Measurements from ENCODE around the gene GALNTL6.

The GALNTL6 gene

DNA sequence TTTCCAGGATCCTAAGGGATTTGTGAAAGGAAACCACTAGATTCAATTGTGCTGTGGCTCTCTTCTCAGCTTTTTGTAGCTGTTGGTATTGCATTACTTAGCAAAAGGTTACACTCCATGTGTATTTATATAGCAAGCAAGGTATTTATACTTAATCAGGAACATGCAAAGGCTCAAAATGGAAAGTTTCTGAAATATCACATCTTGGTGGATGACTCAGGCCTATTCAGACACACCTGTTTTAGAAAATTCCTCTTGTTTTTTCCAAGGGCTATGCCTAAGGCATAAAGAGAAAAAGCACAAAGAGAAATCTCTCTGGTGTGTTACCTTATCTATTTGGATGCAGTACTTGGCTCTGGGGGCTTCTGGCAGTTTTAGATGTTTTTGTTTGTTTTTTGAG lies 1211.0 kb downstream of the GALNTL6 start:
- Histone ChIP-seq H3K4me3 (ENCODE audit: low read depth, low read length) (no peak overlapping the region), H3K27me3 (no peaks in the 10 kb centered on the region), H3K9me3 (no peaks in the 10 kb centered on the region), H3K4me1 (peaks cover under 1% of the 10 kb centered on the region; the same call in 1 of the 2 replicates), H3K36me3 (no peaks in the 10 kb centered on the region)
- DNase-seq = no peak
- TF ChIP-seq, protein P1, sequence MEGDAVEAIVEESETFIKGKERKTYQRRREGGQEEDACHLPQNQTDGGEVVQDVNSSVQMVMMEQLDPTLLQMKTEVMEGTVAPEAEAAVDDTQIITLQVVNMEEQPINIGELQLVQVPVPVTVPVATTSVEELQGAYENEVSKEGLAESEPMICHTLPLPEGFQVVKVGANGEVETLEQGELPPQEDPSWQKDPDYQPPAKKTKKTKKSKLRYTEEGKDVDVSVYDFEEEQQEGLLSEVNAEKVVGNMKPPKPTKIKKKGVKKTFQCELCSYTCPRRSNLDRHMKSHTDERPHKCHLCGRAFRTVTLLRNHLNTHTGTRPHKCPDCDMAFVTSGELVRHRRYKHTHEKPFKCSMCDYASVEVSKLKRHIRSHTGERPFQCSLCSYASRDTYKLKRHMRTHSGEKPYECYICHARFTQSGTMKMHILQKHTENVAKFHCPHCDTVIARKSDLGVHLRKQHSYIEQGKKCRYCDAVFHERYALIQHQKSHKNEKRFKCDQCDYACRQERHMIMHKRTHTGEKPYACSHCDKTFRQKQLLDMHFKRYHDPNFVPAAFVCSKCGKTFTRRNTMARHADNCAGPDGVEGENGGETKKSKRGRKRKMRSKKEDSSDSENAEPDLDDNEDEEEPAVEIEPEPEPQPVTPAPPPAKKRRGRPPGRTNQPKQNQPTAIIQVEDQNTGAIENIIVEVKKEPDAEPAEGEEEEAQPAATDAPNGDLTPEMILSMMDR (IDR thresholded peaks at IDR 0.05; ENCODE audit: low read depth, low read length) = no peak

DNA sequence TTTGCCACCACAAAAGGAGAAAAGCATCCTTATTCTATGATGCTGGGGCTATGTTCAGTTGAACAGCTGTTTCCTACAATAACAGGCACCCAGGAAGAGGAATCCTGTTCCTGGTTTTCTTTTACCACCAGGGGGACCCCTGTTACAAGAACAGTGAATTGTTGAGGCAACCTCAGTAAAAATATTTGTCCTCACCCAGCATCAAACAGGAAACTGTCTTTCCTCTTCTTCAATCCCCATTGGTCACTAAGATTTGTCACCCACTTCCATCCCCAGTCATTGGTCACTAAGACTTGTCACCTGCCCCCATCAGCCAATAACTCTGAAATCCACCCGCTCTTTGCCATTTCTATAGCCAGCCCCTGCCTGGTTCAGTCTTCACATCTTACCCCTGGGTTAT lies 1211.9 kb downstream of the GALNTL6 start:
- peaks cover 8% of the 10 kb centered on the region; the same call in 1 of the 2 replicates for H3K4me1 ChIP-seq

DNA sequence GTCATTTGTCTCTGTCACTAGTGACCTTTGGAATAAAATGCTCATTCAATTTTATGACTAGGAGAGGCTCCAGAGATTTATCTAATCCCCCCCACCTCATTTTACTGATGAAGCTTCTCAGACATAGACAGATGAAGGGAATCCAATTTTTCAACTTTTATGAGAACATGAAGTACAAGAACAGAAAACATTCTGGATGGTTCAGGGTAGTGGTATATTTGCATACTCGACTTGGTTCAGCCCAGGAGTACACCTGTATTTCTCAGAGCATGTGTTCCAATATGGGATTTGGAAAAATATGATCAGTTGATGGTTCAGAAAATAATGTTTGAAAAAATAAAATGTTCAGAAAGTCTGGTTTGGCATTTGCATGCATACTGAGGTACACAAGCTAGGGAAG lies 1224.0 kb downstream of the GALNTL6 start:
- H3K4me1 ChIP-seq = no peaks in the 10 kb centered on the region
- no peak overlapping the region for H3K4me3 ChIP-seq (ENCODE audit: low read depth, low read length)
- TF ChIP-seq, protein P1 (IDR thresholded peaks at IDR 0.05; ENCODE audit: low read depth, low read length) = no peak
- no peaks in the 10 kb centered on the region for H3K9me3 ChIP-seq
- no peaks in the 10 kb centered on the region for H3K27me3 ChIP-seq
- DNase-seq = no peak
- no peaks in the 10 kb centered on the region for H3K36me3 ChIP-seq

More for the DNA sequence above, 1211.9 kb downstream of the GALNTL6 start:
- Histone ChIP-seq H3K9me3 (no peaks in the 10 kb centered on the region; the same call in 1 of the 2 replicates), H3K36me3 (no peaks in the 10 kb centered on the region), H3K27me3 (no peaks in the 10 kb centered on the region), H3K4me3 (ENCODE audit: low read depth, low read length) (no peak overlapping the region)
- peak; percentile 60 for DNase-seq
- TF ChIP-seq, protein P1 (IDR thresholded peaks at IDR 0.05; ENCODE audit: low read depth, low read length) = peak; percentile 79

DNA sequence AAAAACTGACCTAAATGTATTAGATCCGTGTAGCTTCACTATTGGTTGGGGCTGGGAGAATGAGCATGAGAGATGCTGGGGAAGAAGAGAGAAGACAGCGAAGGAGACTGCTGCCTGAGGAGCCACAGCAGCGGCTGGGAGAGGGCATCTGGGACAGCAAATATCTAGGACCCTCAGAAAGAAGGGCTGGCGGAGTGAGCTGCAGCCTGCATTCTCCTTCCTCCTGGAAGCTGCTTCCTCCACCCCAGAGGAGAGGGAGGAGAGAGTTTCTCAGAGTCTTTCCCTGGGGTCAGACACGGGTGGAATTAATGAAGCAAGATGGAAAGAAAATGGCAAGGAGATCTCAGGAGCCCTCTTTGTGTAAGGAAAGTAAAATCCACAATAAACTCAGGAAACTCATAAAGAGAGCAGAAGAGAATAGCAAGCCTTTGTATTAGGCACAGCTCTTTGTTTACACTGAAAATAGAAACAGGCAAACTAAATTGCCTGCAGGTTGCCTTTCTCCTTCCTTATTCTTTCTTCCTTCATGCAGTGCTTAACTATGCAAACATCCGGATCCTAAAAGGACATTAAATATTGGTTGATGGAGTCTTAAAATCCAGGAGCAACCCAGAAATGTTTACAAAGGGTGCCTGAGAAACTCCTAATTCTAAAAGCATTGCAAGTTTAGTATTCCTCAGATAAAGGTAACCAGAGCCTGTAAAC lies 1225.1 kb downstream of the GALNTL6 start:
- no peak overlapping the region for H3K4me3 ChIP-seq (ENCODE audit: low read depth, low read length)
- TF ChIP-seq, protein P1 (IDR thresholded peaks at IDR 0.05; ENCODE audit: low read depth, low read length) = no peak
- H3K36me3 ChIP-seq = no peaks in the 10 kb centered on the region
- H3K4me1 ChIP-seq = no peaks in the 10 kb centered on the region
- no peaks in the 10 kb centered on the region for H3K27me3 ChIP-seq
- no peaks in the 10 kb centered on the region for H3K9me3 ChIP-seq
- DNase-seq = no peak

DNA sequence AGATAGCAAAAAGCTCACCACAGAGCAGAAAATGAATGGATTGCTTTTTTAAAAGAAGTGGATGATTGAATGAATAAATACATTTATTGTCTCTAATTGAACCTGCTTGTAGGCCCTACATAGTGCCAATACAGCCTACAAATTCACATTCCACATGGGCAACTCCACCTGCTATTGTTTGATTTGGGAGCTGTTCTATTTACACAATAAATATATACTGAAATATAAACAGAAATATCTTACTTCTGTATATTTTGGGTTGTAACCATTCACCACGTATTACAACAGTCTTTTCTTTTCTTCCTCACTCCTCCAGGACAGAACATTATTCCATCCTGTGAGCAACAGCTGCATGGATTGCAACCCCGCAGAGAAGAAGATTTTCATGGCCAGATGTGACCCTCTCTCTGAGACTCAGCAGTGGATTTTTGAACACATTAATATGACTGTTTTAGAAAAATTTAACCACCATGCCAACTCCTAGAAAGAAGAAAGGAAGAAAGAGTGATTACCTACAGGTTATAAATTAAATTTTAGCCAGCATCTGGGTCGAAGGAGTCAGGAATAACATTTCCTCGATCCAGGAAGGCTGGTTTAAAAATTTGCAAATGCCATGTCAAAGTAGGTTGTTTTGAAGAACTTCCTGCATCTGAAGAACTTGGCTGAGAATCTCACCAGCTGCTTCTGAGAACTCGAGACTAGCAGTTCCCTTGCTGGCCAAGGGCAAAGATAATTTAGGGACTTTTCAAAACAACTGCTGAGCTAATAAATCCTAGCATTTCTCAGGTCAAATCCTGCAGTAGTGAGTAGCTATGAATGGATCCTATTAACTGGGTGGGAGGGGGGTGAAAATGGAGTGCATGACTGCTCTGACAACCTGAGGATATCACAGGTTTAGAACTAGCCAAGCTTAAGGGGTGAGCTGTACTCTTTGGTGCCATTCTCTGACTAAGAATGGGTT lies 1226.7 kb downstream of the GALNTL6 start:
- TF ChIP-seq, protein P1 (IDR thresholded peaks at IDR 0.05; ENCODE audit: low read depth, low read length) = no peak
- Histone ChIP-seq H3K9me3 (no peaks in the 10 kb centered on the region), H3K4me1 (no peaks in the 10 kb centered on the region), H3K27me3 (no peaks in the 10 kb centered on the region), H3K36me3 (no peaks in the 10 kb centered on the region), H3K4me3 (ENCODE audit: low read depth, low read length) (no peak overlapping the region)
- no peak for DNase-seq

All from BE2C (cell line).